ENCODE measurements around the gene BLOC1S4.
"Not testable (repeated sequence)": the region's sequence is repeated elsewhere in the genome, so short reads cannot be mapped to it uniquely, and the experiment has no call there.

BLOC1S4 gene

DNA sequence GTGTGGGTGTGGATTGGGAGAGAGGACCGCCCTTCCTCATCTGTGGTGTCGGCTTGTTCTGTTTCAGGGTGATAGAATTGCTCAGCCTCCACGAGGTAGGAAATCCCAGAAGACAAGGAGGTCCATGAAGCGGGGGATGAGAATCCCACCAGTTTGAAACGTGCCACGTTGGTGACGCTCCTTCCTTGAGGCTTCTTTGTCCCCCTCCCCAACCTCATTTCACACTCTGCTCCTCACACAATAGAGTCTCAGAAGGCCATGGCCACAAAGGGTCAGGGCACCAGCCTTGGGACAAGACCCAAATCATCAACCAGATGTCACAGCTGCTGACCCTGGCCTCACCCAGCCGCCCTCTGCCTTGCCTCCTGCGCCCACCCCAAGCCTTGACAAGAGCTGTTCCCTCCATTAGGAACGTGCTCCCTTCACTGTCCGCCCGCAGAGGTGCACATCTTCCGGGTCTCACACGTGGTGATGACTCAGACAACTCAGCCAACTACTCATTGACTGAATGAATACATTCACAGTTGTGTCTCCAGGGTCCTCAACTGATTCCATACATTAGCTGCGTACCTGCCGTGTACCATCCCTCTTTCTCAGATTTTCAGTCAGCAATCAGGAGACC, 18.3 kb downstream of the BLOC1S4 start:
- in situ Hi-C loops (cut with MboI; ENCODE audit: low sequenced_read_pairs) = no loop called here

DNA sequence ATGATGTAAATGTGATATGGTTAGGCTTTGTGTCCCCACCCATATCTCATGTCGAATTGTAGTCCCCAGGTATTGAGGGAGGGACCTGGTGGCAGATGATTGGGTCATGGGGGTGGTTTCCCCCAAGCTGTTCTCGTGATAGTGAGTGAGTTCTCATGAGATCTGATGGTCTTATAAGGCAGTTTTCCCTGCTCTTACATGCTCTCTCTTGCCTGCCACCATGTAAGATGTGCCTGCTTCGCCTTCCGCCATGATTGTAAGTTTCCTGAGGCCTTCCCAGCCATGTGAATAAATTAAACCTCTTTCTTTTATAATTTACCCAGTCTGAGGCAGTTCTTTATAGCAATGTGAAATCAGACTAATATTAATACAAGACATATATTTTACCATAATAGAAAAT, 23.9 kb downstream of the BLOC1S4 start:
- in situ Hi-C loops (cut with MboI; ENCODE audit: low sequenced_read_pairs) = no loop called here

DNA sequence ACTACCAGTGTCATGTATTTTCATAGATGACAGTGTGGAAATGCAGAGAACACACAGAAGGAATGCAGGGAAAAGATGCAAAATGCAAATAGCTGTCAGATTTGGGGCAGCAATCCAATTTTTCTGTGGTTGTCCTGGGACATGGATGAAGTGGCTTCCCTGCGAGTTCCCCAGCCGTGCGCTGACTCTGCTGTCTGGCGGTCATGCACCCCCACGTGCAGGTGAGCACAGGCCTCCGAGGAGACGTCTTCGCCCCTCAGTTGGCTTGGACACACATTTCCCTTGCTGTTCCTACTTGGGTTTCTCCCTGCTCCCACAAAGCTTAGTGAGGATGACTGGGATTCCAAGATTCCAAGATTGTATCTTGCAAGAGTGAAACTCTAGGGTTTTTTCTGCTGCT, 24.4 kb downstream of the BLOC1S4 start:
- in situ Hi-C loops (cut with MboI; ENCODE audit: low sequenced_read_pairs) = no loop called here

DNA sequence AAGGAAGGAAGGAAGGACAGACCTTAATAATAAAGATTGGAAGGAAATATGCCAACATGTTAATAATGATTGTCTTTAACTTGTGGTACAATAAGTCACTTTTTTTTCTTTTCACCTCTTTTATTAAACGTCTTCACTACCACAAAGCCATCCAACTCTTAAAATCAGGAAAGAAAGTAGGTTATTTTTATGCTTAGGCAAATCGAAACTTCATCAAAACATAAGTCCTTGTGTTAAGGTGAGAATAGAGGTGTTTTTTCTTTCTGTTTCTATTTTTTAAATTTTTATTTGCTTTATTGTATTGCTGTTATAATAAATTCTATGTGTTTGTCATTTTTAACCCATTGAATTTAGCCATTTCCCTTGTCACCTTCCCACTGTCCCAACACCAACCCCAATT, 26.5 kb downstream of the BLOC1S4 start:
- in situ Hi-C loops (cut with MboI; ENCODE audit: low sequenced_read_pairs) = no loop called here

DNA sequence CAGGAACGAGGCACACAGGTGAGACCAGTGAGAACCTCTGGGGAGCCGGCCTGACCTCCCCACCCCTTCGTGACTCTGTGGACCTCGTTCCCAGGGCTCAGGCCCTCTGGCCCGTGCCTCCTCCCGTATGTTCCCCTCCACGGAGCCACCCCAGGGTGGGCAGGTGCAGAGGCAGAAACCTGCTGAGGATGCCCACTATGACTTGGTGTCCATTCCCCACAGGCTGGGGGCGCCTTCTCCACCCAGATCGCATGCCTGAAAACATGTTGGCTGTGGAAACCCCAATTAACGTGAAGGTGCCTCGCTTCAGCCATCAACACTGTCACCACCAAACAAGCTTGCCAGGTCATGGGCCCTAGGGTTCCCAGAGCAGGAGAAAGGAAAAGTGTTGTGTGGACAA, 27.0 kb downstream of the BLOC1S4 start:
- in situ Hi-C loops (cut with MboI; ENCODE audit: low sequenced_read_pairs) = no loop called here

DNA sequence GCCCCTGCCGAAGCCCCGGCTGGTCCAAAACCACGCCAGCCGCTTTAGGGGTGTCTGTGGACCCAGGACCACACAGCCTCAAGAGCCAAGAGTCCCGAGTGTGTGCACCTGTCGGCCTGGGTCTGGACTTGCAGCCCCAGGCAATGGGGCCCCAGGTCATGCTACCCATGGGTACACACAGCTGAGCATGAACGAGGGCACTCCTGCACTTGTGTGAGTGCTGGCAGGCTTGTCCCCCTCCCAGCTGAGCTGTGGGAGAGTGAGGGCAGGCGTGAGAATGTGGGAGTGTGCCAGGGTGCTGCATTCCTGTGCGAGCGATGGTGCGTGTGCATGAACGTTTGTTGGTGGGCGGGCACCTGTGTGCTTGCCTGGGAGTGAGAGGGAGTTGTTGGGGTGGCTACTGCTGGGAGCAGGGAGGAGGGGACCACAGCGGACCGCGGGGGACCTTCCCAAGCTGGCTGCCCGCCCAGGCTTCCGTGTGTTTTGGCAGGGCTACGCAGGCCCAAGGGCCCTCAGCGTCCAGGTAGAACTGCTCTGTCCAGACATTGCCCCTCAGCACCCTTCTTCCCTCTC, 30.8 kb downstream of the BLOC1S4 start:
- in situ Hi-C loops (cut with MboI; ENCODE audit: low sequenced_read_pairs) = no loop called here

DNA sequence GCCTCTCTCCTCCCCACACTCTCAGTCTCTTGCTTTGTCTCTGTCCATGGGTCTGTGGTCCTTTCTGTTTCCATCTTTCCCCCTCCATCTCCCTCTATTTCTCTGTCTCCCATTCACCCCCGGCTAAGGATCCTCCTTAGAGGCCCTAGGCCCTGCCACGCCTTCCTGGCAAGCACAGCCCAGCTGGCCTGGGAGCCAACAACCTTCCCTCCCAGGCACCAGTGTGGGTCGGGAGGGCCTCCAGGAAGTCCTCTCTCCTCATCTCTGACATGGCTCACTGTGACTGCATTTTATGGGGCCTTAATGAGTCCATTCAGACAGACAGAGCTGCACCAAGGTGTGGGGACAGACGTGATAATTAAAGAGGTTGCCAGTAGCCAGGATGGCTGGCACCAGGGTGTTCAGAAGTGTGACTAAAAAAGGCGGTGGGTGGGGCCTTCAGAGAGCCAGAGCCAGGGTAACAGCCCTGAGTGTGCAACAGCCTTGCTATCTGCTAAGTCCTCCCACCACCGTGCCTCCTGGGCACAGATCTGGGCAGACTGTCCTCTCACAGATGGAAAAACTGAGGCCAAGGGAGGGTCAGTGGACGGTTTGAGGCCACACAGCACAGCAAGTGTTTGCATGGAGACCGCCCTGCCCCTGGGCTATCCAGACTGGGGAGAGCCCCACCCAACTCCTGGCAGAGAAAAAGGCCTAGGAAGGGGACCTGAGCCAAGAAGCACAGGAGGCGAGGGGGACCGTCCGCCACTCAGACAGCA, 31.5 kb downstream of the BLOC1S4 start:
- in situ Hi-C loops (cut with MboI; ENCODE audit: low sequenced_read_pairs) = no loop called here

DNA sequence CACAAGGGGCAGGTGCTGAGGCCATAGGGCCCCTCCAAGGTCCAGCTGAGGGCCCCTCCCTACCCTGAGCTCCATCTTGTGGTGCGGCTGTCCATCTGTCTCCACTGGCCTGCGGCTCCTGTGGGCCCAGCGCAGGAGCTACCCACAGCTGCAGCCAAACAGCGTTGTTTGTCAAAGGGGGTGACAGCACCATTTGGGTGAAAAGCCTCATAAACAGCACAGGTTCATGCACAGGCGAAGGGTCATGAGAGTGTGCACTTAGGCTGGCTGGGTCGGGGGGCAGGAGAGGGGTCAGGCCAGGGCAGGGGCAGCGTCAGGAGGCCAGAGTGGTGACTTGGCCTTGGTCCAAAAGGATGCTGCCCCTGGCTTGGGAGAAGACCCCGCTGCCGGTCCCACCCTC, 32.3 kb downstream of the BLOC1S4 start:
- in situ Hi-C loops (cut with MboI; ENCODE audit: low sequenced_read_pairs) = no loop called here

DNA sequence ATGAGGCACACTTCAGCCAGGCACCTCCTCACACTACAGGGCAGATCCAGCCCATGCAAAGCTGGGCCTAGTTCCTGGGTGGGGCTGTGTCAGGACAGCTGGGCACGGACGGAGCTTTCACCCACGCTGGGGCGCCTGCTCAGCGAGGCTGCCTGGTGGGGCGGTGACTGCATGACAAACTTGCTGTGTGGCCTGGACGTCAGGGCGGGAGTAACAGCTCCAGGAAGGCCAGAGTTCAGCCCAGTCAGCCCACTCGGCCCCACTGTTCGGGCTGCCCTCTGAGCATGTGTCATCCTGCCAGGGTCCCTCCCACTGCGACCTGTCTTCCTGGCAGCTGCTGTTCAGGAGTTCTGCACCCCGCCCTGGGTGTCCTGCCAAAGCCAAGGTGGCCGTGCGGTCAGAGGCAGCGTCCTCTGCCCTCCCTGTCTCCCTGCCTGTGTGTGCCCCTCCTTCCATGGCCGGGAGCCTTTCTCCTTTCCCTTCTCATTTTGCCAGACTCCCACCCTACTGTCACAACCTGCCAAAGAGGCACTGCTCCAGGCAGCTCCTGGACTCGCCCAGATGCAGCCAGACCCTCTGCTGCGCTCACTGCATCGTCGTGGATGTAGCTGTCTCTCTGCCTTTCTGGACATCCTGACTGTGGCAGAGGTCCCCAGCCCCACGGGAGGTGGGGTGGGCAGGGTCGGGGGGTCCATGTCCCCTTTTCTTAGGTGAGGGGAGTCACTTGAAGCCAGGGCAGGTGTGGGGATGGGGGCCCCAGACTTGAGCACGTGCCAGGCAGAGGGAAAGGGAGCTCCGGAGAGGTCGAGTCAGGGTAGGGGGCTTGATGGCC, 33.6 kb downstream of the BLOC1S4 start:
- in situ Hi-C loops (cut with MboI; ENCODE audit: low sequenced_read_pairs) = no loop called here

DNA sequence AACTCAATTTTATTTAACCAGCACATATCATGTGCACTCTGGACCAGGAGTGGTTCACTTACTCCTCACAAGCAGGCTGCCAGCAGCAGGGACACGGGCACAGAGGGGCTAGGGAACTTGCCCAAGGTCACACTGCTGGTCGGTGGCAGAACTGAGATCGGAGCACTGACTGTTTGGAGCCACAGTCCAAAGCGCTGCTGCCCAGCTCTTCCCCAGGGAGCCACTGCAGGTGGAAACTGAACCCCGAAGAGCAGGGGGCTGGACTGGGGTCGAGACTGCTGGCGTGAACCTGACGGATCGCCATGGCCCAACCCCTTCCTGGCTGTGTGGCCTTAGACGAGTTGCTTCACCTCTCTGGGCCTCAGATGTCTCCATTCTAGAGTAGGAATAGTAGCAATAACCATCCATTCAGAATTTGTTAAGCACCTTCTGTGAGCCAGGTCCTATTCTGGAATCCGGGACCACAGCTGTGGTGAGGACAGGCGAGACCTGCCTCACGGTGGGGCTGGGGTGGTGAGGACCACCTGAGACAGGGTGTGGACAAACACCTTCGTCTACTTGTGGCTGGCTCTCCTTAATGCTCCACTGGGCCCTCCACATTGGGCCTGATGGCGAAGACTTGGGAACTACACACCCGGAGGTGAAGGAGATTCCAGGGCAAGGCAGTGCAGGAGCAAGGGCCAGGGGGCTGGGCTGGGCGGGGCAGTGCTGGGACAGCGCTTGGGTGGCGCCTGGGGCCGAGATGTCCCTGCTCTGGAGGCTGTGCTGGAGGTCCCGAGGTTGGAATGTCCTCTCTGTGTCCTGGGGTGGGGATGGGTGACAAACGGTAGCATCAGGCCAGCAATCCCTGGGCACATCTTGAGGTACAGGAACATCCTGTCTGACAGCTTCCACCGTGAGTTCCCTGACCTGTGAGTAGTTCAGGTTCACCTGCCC, 34.6 kb downstream of the BLOC1S4 start:
- in situ Hi-C loops (cut with MboI; ENCODE audit: low sequenced_read_pairs) = no loop called here

DNA sequence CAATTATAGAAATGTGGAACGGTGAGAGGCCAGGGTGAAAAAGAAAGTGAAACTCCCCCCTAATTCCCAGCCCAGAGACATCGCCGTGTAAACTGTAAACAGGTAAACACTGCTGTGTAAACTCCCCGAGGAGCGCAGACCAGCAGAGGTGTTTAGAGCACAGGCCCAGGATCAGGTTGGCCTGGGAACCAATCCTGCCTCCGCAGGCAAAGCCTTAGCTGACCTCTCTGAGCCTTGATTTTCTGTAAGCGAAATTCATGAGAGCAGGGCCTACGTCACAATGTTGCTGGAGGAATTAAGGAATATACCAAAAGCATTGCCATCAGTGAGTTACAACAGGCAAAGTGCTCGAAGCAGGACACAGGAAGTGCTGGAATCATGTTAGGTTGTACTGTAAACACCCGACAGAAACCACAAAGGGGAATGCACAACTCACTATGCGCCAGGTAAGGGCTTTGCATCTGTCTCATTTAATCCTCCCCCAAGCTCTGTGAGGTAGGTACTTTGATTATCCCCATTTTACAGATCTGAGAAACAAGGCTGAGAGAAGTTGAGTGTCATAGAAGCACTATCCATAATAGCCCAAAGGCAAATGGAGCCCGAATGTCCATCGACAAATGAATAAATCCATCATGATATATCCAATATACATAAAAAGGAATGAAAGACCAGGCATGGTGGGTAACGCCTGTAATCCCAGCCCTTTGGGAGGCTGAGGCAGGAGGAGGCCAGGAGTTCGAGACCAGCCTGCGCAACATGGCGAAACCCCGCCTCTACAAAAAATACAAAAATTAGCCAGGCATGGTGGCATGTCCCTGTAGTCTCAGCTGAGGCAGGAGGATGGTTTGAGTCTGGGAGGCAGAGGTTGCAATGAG, 35.9 kb downstream of the BLOC1S4 start:
- in situ Hi-C loops (cut with MboI; ENCODE audit: low sequenced_read_pairs) = no loop called here

DNA sequence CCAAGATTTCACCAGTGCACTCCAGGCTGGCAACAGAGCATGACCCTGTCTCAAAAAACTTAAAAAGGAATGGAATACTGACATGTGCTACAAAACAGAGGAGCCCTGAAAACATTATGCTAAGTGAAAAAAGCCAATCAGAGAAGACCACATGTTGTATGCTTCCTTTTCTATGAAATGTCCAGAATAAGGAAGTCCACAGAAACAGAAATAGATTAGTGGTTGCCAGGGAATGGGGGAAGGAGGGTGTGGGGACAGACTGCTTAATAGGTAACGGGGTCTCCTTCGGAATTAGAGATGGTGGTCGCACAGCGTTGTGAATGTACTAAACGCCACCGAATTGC, 36.5 kb downstream of the BLOC1S4 start:
- in situ Hi-C loops (cut with MboI; ENCODE audit: low sequenced_read_pairs) = no loop called here

DNA sequence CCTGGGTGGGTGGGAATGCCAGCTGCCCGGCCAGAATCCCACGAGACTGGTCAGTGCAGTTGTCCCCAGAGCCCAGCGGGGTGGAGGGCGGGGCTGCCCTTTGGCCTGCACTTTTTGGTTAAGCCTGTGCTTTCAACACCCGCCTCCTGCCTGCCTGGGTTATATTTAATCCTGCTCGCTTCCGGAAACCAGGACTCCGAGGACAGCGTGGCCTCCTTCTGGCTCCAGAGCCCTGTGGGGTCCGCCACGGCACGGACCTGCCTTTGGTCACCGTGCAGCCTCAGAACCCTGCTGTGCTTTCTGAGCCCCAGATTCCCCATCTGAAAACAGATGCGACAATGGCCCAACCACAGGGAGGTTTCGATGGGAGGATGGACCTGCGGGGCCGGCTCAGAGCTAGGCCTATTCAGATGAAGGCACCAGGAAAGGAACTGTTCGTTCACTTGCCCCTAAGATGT, 37.2 kb downstream of the BLOC1S4 start:
- in situ Hi-C loops (cut with MboI; ENCODE audit: low sequenced_read_pairs) = no loop called here

DNA sequence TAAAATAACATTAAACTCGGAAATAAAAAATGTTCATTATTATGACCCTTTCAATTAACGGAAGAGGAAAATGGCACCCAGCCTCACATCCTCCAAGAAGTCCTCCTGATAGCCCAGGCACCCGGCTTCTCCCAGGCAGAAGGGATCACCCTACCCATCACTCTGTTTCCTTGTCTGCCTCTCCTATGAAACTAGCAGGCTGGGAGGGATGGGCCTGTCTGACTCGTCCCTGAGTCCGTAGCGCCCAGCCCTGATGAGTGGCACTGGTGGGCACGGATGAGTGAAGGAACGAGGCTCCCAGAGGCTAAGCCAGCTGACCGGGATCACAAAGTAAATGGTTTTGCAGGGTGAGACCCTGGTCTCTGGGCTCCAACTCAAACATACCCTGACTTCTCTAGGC, 37.9 kb downstream of the BLOC1S4 start:
- in situ Hi-C loops (cut with MboI; ENCODE audit: low sequenced_read_pairs) = no loop called here

DNA sequence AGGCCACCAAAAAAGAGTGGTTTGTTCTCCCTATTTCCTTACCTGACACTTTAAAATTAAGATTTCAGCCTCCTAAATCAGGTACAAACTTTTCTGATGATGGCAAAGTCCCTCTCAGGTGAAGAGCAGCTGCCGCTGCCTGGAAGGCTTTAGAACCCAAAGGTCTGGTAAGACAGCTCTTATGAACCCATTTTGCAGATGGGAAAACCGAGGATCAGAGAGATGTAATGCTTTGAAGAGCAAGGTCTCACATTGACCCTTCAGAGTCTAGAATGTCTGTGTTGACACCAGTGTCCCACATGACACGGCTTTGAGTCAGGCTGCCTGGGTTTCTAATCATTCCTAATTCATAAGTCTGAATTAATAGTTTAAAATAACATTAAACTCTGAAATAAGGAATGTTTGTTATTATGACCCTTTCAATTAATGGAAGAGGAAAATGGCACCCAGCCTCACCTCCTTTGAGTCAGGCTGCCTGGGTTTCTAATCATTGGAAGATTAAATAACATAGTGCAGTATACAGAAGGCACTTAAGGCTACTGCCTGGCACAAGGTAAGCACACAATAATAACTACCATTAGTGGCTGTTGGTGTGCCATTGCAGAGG, 38.6 kb downstream of the BLOC1S4 start:
- in situ Hi-C loops (cut with MboI; ENCODE audit: low sequenced_read_pairs) = no loop called here

DNA sequence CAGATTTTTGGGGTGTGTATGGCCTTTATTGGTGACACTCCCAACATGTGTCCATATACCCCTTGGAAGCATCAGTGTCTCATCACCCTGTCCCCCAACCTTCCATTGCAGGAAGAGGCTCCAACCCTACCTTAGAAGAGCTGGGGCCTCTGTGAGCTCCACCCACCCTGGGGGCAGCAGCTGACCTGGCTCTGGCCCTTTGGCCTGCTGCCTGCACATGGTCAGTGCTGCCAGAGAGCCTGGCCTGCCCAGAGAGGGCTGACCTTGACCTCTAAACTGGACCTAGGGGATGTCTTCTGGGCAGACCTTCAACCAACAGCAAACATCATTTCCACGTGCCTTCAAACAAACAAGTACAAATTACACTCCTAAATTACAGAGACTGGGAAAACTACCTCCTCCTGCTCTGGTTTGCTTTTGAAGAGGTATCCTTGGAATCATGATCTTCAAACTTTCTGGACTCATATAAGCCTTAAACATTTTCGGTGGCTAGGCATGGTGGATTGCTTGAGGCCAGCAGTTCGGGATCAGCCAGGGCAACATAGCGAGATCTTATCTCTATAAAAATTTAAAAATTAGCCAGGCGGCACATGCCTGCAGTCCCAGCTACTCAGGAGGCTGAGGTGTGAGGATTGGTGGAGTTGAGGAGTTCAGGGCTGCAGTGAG, 39.2 kb downstream of the BLOC1S4 start:
- in situ Hi-C loops (cut with MboI; ENCODE audit: low sequenced_read_pairs) = no loop called here

DNA sequence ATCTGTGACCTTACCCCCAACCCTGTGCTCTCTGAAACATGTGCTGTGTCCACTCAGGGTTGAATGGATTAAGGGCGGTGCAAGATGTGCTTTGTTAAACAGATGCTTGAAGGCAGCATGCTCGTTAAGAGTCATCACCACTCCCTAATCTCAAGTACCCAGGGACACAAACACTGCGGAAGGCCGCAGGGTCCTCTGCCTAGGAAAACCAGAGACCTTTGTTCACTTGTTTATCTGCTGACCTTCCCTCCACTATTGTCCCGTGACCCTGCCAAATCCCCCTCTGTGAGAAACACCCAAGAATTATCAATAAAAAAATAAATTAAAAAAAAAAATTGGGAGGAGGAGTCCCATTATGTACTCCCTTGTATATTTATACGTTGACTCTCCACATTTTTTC, 40.4 kb downstream of the BLOC1S4 start:
- in situ Hi-C loops (cut with MboI; ENCODE audit: low sequenced_read_pairs) = not testable (repeated sequence)

DNA sequence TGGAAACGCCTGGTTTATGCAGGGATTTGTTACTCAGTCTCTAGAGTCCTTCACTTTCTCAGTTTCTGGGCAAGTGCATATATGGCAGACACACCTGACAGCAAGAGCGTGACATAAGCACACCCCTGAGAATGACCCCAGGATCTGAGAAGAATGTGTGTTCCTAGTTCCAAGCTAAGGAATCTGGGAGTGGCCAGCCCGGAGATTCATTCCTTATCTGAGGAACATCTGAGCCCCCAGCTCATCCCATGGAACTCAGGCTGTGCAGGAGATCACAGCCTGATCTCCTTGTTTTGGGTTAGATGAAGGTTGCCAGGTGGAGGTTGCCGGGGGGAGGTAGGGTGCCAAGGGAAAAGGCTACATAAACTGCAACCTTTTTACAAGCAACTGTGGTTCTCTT, 42.8 kb downstream of the BLOC1S4 start:
- in situ Hi-C loops (cut with MboI; ENCODE audit: low sequenced_read_pairs) = no loop called here

DNA sequence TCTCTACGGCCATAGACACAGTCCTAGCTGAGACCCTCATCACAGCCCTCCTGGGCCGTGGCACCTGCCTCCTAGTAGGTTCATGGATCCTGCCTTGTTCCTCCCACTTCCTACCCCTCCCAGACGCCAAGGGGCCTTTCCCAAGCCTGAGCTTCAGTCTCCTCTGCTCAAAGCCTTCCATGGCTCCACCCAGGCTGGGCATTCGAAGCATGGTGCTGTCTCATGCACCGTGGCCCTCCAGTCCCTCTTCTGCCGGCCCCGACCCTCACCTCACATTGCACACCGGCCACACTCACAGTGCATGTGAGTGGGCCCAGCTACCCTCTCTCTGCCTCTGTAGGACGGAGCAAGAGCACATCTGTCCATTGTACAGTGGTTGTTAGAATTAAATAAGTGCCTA, 44.9 kb downstream of the BLOC1S4 start:
- in situ Hi-C loops (cut with MboI; ENCODE audit: low sequenced_read_pairs) = no loop called here
